GM18520 (cell line): ENCODE measurements around the gene TECTA.
A peak's percentile ranks its signal among the peaks of the same experiment; 100 is the strongest.

Experiments
- ATAC-seq: cut with Tn5 transposase; IDR thresholded peaks from one replicate; pipeline ENCODE4 v1.9.1; 2021; ENCODE audit not compliant: unreplicated experiment

TECTA gene

DNA sequence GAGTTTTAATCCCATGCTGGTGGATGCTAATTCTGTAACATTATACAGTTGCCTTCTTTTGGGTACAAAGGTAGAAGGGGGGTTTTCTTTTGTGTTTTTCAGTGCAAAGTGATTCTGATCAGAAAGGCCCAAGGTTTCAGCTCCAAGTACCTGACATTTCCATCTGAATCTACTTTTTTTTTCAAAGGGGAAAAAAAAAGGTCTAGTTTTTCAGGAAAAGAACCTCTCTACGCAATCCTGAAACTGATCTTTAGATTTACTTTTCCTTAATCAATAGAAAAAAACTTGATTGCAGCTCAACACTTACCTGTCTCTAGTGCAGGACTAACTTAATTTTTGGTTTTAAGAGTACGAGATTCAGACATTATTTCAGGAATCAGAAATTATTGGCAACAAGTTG lies at the start of gene TECTA:
TECTA (plus strand) TSS at position 301 of the 400 bp plus-strand sequence. CDS start 1,423 bp downstream, outside the sequence.
- ATAC-seq = no peak

DNA sequence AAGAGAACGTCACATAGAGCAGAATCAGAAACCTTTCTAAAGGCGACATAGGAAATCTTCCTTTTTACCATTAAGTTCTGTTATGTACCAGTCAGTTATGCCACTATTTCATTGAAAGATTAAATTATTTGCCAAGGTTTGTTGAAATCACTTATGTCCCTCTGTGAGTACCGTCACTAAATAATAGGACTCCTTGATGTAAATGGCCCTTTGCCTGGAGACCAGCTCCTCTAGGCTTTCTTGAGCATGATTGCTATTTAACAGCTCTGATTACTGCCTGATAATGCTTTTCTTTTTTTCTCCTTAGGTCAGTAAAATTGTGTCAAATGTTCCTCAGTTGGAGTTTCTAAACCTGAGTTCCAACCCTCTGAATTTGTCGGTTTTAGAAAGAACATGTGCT lies 47.8 kb upstream of the TECTA start:
- no peak for ATAC-seq

- no peak for ATAC-seq
Observed at GRCh38 chr11:121054266-121054665, 46.8 kb upstream of the TECTA start.

DNA sequence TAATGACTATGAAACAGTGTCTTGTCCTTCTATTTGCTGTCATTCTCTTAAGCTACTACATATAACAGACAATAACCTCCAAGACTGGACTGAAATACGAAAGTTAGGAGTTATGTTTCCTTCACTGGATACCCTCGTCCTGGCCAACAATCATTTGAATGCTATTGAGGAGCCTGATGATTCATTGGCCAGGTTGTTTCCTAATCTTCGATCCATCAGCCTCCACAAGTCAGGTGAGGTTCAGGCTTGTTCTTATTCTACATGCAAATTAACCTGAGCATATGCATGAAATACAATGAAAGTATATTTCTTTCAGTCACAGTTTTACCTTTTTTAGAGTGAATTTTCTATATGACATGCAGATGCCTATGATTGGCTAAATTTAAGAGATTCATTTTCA lies 46.0 kb upstream of the TECTA start:
- no peak for ATAC-seq

- ATAC-seq = no peak
Observed at GRCh38 chr11:121057922-121058321, 43.1 kb upstream of the TECTA start.

- no peak for ATAC-seq
Observed at GRCh38 chr11:121058941-121059340, 42.1 kb upstream of the TECTA start.

DNA sequence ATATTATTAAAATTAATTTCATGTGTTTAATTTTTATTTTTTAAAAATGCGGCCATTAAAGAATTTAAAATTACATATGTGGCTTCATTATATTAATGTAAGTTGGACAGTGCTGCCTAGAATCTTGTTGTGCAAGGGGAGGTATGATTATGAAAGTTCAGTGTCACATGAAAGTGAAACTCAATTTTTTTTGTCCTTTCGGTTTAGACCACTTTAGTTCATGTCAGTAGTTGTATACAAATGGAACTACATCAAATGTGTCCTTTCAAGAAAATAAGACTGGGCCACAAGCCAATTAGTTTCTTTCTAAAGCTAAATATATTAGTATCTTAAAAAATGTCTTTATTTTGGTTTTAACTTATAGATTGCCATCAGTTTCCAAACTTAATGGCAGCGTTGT lies 41.4 kb upstream of the TECTA start:
- peak; percentile 91 for ATAC-seq

DNA sequence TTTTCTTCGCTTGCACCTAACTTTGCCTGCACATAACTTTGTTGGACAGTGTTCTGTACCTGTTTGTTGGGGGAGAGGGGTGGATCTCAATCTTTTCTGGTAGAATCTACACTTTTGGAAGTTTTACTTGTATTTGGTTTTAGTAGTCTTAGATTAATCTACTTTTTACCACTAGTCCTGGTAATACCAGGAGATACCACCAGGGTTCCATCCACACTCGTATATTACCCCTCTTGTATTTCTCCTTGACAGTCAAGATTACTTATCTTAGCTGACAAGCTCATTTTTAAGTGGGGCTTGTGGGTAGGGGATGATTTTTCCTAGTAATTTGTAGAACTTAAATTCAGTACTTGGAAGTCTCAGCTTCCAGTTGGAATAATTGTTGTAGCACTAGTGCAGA lies 37.3 kb upstream of the TECTA start:
- ATAC-seq = no peak

DNA sequence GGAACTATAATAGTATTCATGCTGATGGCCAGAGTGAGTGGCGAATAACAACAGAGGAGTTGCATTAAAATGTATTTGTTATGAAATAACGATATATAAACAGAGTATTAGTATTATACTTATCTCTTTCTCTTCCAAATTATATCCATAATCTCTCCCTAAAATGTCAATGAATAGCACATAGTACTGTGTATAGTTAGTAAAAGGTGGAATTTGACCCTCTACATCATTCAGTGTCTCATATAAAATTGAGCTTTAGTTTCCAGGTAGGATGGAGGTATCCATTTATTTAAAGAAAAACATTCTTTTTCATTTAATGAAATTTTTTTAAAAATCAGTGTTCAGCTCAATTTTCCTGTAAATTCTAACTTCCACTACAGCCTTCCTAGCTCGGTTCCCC lies 34.4 kb upstream of the TECTA start:
- no peak for ATAC-seq

- ATAC-seq = no peak
Observed at GRCh38 chr11:121067026-121067425, 34.0 kb upstream of the TECTA start.

GRCh38 chr11:121067453-121067852 lies 33.6 kb upstream of the TECTA start:
- no peak for ATAC-seq

GRCh38 chr11:121067962-121068647 lies 32.9 kb upstream of the TECTA start:
- ATAC-seq = no peak

- no peak for ATAC-seq
Observed at GRCh38 chr11:121068787-121069186, 32.3 kb upstream of the TECTA start.

- ATAC-seq = no peak
Observed at GRCh38 chr11:121070951-121071845, 29.8 kb upstream of the TECTA start.

- ATAC-seq = no peak
Observed at GRCh38 chr11:121071846-121072450, 29.1 kb upstream of the TECTA start.

DNA sequence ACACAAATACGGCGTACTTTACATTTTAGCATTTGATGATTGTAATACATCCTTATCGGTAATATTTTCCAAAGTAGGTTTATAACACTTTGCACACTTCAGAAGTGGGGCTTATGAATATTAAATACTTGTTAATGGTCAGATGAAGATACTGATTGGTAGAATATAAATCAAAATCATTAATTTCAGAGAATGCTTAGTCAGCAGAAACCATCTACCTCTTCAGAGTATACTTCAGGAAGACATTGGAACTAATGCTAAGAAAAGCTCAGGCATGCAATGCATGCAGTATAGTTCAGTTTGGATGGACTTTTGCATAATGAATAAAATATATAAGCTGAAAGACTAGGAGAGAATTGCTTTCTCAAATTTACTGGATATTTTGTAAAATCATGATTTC lies 19.7 kb upstream of the TECTA start:
- no peak for ATAC-seq

GRCh38 chr11:121082219-121082618 lies 18.8 kb upstream of the TECTA start:
- ATAC-seq = no peak

- no peak for ATAC-seq
Observed at GRCh38 chr11:121082670-121083069, 18.4 kb upstream of the TECTA start.

DNA sequence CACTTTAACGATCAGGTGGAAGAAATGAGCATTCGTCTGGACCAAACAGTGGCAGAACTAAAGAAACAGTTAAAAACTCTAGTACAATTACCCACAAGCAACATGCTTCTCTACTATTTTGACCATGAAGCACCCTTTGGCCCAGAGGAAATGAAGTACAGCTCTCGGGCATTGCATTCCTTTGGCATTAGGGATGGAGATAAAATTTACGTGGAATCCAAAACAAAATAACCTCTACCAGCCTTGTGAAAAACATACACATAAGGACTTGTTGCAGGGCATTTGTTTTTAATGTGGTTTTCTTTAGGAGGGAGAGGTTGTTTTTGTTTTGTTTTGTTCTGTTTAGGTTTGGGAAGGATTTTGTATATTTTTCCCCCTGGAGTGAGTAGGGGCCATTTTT lies 14.2 kb upstream of the TECTA start:
- ATAC-seq = no peak

- ATAC-seq = no peak
Observed at GRCh38 chr11:121089566-121089965, 11.5 kb upstream of the TECTA start.

DNA sequence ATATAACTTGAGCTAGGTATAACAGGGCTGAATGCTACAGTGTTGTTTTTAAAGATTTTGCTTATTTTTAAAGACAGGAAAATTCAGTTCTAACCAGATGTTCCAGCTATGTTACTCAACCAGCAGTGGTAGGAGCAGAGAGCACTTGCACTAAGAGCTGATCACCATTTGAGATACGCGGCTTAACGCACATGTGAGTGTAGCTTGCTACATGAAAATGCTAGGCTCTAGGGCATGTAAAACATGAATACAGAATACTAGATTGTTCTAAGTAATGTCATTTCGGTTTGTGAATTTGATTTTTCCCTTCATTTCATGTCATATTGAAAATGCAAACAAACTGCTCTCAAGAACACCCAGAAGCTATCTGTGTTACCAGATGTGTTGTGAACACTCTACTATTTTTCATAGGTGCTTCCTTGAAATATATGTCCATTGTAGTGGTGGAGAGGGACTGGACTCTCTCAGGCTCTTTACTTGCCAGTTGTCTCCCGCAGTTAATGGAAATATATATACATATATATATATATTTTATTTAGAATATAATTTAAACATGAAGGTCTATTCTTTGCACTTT lies 10.8 kb upstream of the TECTA start:
- no peak for ATAC-seq
